Heart left ventricle (tissue), 13 donors: ENCODE measurements around the gene POC1A.

Experiments
- POLR2A ChIP-seq, 2 donors: fragments of 450-650 bp; IDR thresholded peaks; one replicate each; pipeline ENCODE4 v1.6.1; 2017; ENCODE audit warnings: antibody characterized with exemption in 2 of 2, mild to moderate bottlenecking in 2 of 2, moderate library complexity in 2 of 2
- TF ChIP-seq, protein P1 (sequence below), 12 donors: fragments of 200-600 bp; sonication (generic) in 4 of 12; IDR thresholded peaks; one replicate each; pipeline versions ENCODE4 v1.5.0 to v1.8.0; 2018 to 2022; ENCODE audit warnings: antibody characterized with exemption in 12 of 12, mild to moderate bottlenecking in 5 of 12
- donor health status: ischemic (EF 13 %, LVEDD 7.1; RV severe dilation, severe dysfunction).
- donor health status: DM: no; HTN: yes; CAD: no.
- donor health status: DM: no; HTN: no; CAD: no.
- donor health status: ischemic (EF 25% LVEDD 6.9; RV normal size, moderate dysfunction).
- donor health status: ischemic (EF 25% LVEDD 5.7; RV mildly dilated, moderate dysfunction).
- donor health status: ischemic (EF 35%, LVEDD 5.7; RV mildly dilated, moderate dysfunction).
- donor health status: nonischemic (EF 11% LVEDD 7.7; RV severe dilation, severe dysfunction).
- donor health status: DM: yes; HTN: yes; CAD: no.
- donor health status: PGD.
- donor health status: ischemic (EF 29% LVEDD 5.4; RV normal size, mild dysfunction).
- donor health status: nonischemic (EF 23%, LVEDD 6.1; RV moderate dilation, normal function).

DNA sequence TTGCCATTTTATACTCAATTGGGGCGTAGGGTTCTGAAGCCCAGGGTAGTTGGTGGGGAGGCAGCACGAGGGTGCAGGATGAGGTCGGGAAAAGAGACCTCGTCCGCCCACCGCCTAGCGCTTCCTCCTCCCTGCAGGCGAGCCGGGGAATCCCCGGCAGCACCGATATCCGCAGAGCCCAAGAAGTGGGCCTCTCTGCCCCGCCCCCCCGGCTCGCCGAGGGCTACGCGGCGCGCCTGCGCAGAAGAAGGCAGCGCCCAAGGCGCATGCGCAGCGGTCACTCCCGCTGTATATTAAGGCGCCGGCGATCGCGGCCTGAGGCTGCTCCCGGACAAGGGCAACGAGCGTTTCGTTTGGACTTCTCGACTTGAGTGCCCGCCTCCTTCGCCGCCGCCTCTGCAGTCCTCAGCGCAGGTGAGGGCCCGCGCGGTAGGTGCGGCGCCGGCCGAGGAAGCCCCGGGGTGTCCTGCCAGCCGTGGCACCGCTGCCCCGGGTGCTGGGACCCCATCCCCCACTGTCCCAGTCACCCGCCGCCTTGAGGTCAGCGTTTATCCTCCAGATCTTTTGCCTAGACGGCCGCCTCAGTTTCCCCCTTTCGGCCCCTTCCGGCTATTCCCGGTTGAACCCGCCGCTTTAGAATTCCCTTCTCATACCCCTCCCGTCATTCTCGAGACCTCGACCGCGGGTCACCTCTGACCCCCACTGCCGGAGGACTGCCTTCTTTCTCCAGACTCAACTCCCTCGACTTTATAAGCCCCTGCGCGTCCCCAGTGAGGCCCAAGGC, 43.8 kb upstream of the POC1A start, which contains the start of gene ALAS1:
- TF ChIP-seq, protein P1, sequence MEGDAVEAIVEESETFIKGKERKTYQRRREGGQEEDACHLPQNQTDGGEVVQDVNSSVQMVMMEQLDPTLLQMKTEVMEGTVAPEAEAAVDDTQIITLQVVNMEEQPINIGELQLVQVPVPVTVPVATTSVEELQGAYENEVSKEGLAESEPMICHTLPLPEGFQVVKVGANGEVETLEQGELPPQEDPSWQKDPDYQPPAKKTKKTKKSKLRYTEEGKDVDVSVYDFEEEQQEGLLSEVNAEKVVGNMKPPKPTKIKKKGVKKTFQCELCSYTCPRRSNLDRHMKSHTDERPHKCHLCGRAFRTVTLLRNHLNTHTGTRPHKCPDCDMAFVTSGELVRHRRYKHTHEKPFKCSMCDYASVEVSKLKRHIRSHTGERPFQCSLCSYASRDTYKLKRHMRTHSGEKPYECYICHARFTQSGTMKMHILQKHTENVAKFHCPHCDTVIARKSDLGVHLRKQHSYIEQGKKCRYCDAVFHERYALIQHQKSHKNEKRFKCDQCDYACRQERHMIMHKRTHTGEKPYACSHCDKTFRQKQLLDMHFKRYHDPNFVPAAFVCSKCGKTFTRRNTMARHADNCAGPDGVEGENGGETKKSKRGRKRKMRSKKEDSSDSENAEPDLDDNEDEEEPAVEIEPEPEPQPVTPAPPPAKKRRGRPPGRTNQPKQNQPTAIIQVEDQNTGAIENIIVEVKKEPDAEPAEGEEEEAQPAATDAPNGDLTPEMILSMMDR (IDR thresholded peaks at IDR 0.05) = peak in 5 of 12 donors; percentile 7 to 31 (median 20)
- TF ChIP-seq POLR2A (IDR thresholded peaks at IDR 0.05) = peak; percentile 55 to 98
